A673 (cell line): Measurements from ENCODE around the gene STING1.

Experiments
- EZH2 ChIP-seq: fragments of 200-600 bp; sonication (generic); IDR thresholded peaks from 2 replicates; pipeline ENCODE4 v1.6.1; 2017; ENCODE audit warnings: borderline replicate concordance, low read depth, mild to moderate bottlenecking, mixed read lengths, antibody characterized with exemption, low read length; ENCODE audit not compliant: poor library complexity, severe bottlenecking
- TF ChIP-seq, protein P1 (sequence below): fragments of 300-800, 200-600 bp; sonication (generic); conservative IDR thresholded peaks from 2 replicates; pipeline ENCODE4 v1.5.1; 2017; ENCODE audit warnings: low read depth, mild to moderate bottlenecking, antibody characterized with exemption, low read length, moderate library complexity, mixed read lengths

DNA sequence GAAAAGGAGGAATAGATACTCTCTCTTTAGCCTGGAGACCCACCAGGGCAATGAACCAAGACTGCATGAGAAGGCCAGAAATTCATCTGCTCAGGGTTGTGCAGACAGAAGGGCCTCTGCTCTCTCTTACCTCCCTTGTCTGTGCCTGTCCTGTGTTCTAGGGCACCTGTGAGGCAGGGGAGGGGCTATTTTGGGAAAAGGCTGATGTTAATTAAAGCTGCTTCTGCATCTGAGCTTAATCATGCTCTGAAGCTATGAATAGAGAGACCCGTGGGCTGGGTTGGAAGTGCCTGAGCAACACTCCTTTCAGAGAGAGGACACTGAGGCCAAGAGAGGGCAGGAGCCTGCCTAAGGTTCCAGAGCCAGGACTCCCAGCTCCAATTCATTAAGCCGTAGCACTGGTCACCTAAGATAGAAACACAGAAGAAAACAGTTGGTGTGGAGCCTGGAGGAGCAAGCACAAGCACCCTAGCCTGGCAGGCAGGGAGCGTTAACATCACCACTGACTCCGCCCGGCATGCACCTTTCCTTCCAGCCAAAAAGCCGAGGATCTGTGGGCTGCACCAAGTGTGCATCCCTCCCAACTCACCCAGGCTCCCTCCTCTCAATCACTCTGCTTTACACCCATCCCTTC, 31.4 kb upstream of the STING1 start:
- no peak for TF ChIP-seq EZH2
- TF ChIP-seq, protein P1, sequence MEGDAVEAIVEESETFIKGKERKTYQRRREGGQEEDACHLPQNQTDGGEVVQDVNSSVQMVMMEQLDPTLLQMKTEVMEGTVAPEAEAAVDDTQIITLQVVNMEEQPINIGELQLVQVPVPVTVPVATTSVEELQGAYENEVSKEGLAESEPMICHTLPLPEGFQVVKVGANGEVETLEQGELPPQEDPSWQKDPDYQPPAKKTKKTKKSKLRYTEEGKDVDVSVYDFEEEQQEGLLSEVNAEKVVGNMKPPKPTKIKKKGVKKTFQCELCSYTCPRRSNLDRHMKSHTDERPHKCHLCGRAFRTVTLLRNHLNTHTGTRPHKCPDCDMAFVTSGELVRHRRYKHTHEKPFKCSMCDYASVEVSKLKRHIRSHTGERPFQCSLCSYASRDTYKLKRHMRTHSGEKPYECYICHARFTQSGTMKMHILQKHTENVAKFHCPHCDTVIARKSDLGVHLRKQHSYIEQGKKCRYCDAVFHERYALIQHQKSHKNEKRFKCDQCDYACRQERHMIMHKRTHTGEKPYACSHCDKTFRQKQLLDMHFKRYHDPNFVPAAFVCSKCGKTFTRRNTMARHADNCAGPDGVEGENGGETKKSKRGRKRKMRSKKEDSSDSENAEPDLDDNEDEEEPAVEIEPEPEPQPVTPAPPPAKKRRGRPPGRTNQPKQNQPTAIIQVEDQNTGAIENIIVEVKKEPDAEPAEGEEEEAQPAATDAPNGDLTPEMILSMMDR = no peak
